Aorta (tissue), 5 donors: Measurements from ENCODE around the gene TFAP2E. TPM values are rescaled to one million over a fixed set of nuclear protein-coding genes. Genes with fewer than 3 reads are reported as not detected.
A peak's percentile ranks its signal among the peaks of the same experiment; 100 is the strongest.

Experiments used
- ATAC-seq: fragments of 200-7000 bp; cut with Tn5 transposase; one replicate; pipeline ENCODE4 v1.9.1; 2022; ENCODE audit warnings: moderate library complexity; ENCODE audit not compliant: low FRiP score
- DNase-seq, 2 donors: peaks; one replicate each; pipeline ENCODE4 v3.0.0-alpha.2; 2020
- H3K27ac ChIP-seq, 2 donors: one replicate each; pipeline ENCODE4 v1.5.1; 2013; ENCODE audit warnings: low read length in 2 of 2, mild to moderate bottlenecking in 2 of 2, moderate library complexity in 2 of 2, control low read depth in 1 of 2, inconsistent platforms in 1 of 2, low read depth in 1 of 2
- H3K27me3 ChIP-seq, 2 donors: one replicate each; pipeline ENCODE4 v1.6.1; 2013; ENCODE audit warnings: control low read depth in 1 of 2, low read length in 1 of 2, mild to moderate bottlenecking in 1 of 2, moderate library complexity in 1 of 2; ENCODE audit not compliant: insufficient read depth in 2 of 2, control insufficient read depth in 1 of 2
- H3K36me3 ChIP-seq, 2 donors: one replicate each; pipeline ENCODE4 v1.6.1; 2013; ENCODE audit warnings: control low read depth in 1 of 2, low read length in 1 of 2, mild to moderate bottlenecking in 1 of 2; ENCODE audit not compliant: insufficient read depth in 2 of 2, control insufficient read depth in 1 of 2
- H3K4me1 ChIP-seq, 2 donors: one replicate each; pipeline ENCODE4 v1.6.1; 2013; ENCODE audit warnings: low read length in 2 of 2, control low read depth in 1 of 2, mild to moderate bottlenecking in 1 of 2, moderate library complexity in 1 of 2; ENCODE audit not compliant: insufficient read depth in 2 of 2, control insufficient read depth in 1 of 2
- H3K4me3 ChIP-seq, 2 donors: one replicate each; pipeline ENCODE4 v1.5.1; 2013; ENCODE audit warnings: low read length in 2 of 2, control low read depth in 1 of 2, mild to moderate bottlenecking in 1 of 2
- H3K9me3 ChIP-seq: one replicate; pipeline ENCODE4 v1.6.1; 2013; ENCODE audit warnings: mild to moderate bottlenecking, low read length; ENCODE audit not compliant: control insufficient read depth
- WGBS, 2 donors: extraction: QIAGEN DNeasy Blood & Tissue Kit; methylation state at CpG; one replicate each; pipeline ENCODE4 v1.1.7; 2013; 5-methylcytosine and 5-hydroxymethylcytosine counted together
- intact Hi-C, 2 donors: fragments of 100-400 bp; cut with DNase I; formaldehyde crosslinking; loops; one replicate each; pipeline versions ENCODE4 v1.14.2 to v1.15.0; 2022
- long read RNA-seq, 2 donors: library from polyadenylated mRNA; unstranded; transcript quantifications; one replicate each; pipeline ENCODE4 v2.0.0, GENCODE V29; 2020 to 2021
- polyA plus RNA-seq, 2 donors: library from polyadenylated mRNA; stranded (reverse); fragments of 200-250 nt; gene quantifications; one replicate each; pipeline ENCODE4 v1.2.3, GENCODE V29; 2013
- total RNA-seq, 2 donors: library from RNA; stranded (reverse); fragmentation: NEBNext Ultra II Directional; extraction: Animal tissue kit (Norgen Biotek cat#: 25700); gene quantifications; one replicate each; pipeline ENCODE4 v1.2.1, GENCODE V29; 2021
- donor health status: healthy with polysubstance abuse.
- donor health status: Bipolar disorder and iron deficiency.
- donor health status: DM: no; HTN: no; CAD: no.
- donor health status: DM: no; HTN: no; CAD: no.
- donor health status: DM: yes; HTN: yes; CAD: no.

Gene TFAP2E
- total RNA-seq (1 to 10 TPM in 1 of 2 donors, under 1 TPM in 1; 0.71 to 1.0 TPM), polyA plus RNA-seq (1 to 10 TPM in 1 of 2 donors, not detected in 1; 1.1 TPM)
- long read RNA-seq, donor 1, result 0 reads
- long read RNA-seq, donor 2, partial matches to known transcripts, result 0 of 6 reads
- long read RNA-seq, donor 2, other reads (novel, unspliced or antisense), result 4 of 6 reads

GRCh38 chr1:35573198-35574124 is at the start of gene TFAP2E:
Gene TFAP2E (plus strand): TSS chr1:35573314. CDS start chr1:35573578, 264 bp downstream.
- ATAC-seq, result peak; percentile 2
- H3K27ac ChIP-seq, result no peak within 1 kb of the TSS
- H3K4me3 ChIP-seq, result peak within 1 kb of the TSS in 1 of 2 donors; percentile 10
- H3K4me1 ChIP-seq, result no peaks in the 10 kb centered on the region
- intact Hi-C loops, result no loop called here
- H3K9me3 ChIP-seq, result no peaks in the 10 kb centered on the region
- H3K36me3 ChIP-seq, result no peaks in the 10 kb centered on the region
- peak; percentile 61 to 86 for DNase-seq
- WGBS, 2 donors, result 9% methylated on average over 82 to 95 of the region's 95 CpGs
- H3K27me3 ChIP-seq, result no peaks in the 10 kb centered on the region

GRCh38 chr1:35524106-35524505 is 49.0 kb upstream of the TFAP2E start:
- intact Hi-C loops, result no loop called here
- H3K4me1 ChIP-seq, result no peaks in the 10 kb centered on the region
- H3K27ac ChIP-seq, result no peak overlapping the region
- no peaks in the 10 kb centered on the region for H3K36me3 ChIP-seq
- H3K4me3 ChIP-seq, result no peak overlapping the region
- no peaks in the 10 kb centered on the region for H3K27me3 ChIP-seq
- DNase-seq, result no peak
- no peaks in the 10 kb centered on the region for H3K9me3 ChIP-seq
- no peak for ATAC-seq
- 82 to 83% methylated on average over 2 of the region's 2 CpGs for WGBS, 2 donors

DNA sequence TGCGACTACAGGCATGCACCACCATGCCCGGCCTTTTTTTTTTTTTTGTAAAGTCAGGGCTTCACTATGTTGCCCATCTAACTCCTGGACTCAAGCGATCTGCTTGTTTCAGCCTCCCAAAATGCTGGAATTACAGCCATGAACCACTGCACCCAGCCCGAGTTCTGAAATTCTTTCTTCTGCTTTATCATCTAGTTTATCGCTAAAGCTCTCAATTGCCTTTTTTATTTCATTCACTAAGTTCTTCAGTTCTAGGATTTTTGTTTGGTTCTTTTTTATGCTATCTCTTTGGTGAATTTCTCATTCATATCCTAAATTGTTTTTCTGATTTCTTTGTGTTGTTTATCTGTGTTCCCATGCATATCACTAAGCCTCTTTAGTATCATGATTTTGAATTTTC is 42.9 kb upstream of the TFAP2E start:
- WGBS, 2 donors, result 78 to 79% methylated on average over 5 of the region's 5 CpGs

DNA sequence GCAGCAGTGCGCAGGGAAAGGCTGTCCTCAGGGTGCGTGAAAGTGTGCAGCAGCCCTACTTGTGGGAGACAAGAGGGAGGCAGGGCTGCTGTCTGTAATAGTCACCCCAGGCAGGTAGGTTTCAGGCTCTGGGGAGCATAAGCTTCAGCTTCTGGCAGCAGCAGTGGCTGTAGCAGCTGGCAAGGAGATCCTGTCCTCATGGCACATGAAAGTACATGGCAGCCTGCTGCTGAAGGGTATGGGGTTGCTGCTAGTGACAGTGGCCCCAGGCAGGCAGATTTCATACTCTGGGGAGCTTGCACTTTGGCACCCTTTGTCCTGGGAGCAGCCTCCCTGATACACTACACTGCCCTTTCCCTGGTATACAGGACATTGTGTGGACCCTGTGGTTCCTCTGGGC is 42.2 kb upstream of the TFAP2E start:
- intact Hi-C loops, result loop anchor here in 1 of 2 donors (10.0 kb wide), 1 partner anchor 336 kb away; the partner anchor contains the start of gene SFPQ

More for the DNA sequence above, 42.9 kb upstream of the TFAP2E start:
- Histone ChIP-seq H3K27ac (no peak overlapping the region), H3K36me3 (peaks cover 0 to 3% of the 10 kb centered on the region in 2 donors), H3K27me3 (no peaks in the 10 kb centered on the region), H3K4me1 (peaks cover 2 to 4% of the 10 kb centered on the region in 2 donors), H3K9me3 (no peaks in the 10 kb centered on the region), H3K4me3 (no peak overlapping the region)
- intact Hi-C loops, result loop anchor here in 1 of 2 donors (10.0 kb wide), 1 partner anchor 335 kb away; the partner anchor contains the start of gene SFPQ
- ATAC-seq (no peak), DNase-seq (no peak)

DNA sequence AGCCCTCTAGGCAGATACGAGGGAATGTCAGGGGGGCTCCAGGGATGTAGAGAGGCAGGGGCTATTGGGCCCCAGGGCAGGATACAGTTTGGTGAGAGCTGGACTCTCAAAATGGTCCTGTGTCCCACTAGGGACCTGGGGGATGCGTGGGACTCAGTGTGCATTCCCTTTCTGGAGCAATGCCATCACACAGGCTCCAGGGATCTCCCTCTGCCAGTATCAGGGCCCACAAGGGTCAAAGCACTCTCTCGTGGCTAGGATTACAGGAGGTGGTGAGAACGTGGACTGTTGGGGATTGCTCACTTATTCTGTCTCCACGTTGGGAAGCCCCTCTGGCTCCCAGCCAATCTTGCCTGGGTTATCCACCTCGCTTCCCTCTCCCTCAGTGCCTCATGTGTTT is 41.7 kb upstream of the TFAP2E start:
- DNase-seq (no peak), ATAC-seq (no peak)
- Histone ChIP-seq H3K9me3 (no peaks in the 10 kb centered on the region), H3K27me3 (no peaks in the 10 kb centered on the region), H3K27ac (peak overlapping the region in 1 of 2 donors; percentile 23), H3K4me1 (peaks cover 2 to 4% of the 10 kb centered on the region in 2 donors), H3K36me3 (peaks cover 0 to 3% of the 10 kb centered on the region in 2 donors), H3K4me3 (no peak overlapping the region)
- 80 to 82% methylated on average over 6 of the region's 6 CpGs for WGBS, 2 donors
- intact Hi-C loops, result loop anchor here in 1 of 2 donors (10.0 kb wide), 1 partner anchor 337 kb away; the partner anchor contains the start of gene SFPQ

More for the DNA sequence above, 42.2 kb upstream of the TFAP2E start:
- Histone ChIP-seq H3K9me3 (no peaks in the 10 kb centered on the region), H3K36me3 (peaks cover 0 to 3% of the 10 kb centered on the region in 2 donors), H3K27me3 (no peaks in the 10 kb centered on the region), H3K4me1 (peaks cover 2 to 4% of the 10 kb centered on the region in 2 donors), H3K4me3 (no peak overlapping the region), H3K27ac (no peak overlapping the region)
- 98 to 100% methylated on average over 2 of the region's 2 CpGs for WGBS, 2 donors
- DNase-seq (no peak), ATAC-seq (no peak)

- Histone ChIP-seq H3K9me3 (no peaks in the 10 kb centered on the region), H3K4me1 (peaks cover 2 to 4% of the 10 kb centered on the region in 2 donors), H3K27me3 (no peaks in the 10 kb centered on the region), H3K36me3 (peaks cover 0 to 3% of the 10 kb centered on the region in 2 donors), H3K4me3 (no peak overlapping the region), H3K27ac (peak overlapping the region; percentile 51 to 57)
- WGBS, 2 donors, result 5 to 7% methylated on average over 1 of the region's 1 CpG
- intact Hi-C loops, result loop anchor here in 1 of 2 donors (10.0 kb wide), 1 partner anchor 338 kb away; the partner anchor contains the start of gene SFPQ
- DNase-seq (no peak), ATAC-seq (no peak)
These were observed 40.5 kb upstream of the TFAP2E start for GRCh38 chr1:35532497-35533223.

GRCh38 chr1:35533586-35533985 is 39.5 kb upstream of the TFAP2E start:
- no peaks in the 10 kb centered on the region for H3K9me3 ChIP-seq
- intact Hi-C loops, result loop anchor here in 1 of 2 donors (10.0 kb wide), 1 partner anchor 339 kb away; the partner anchor contains the start of gene SFPQ
- no peak overlapping the region for H3K27ac ChIP-seq
- WGBS, 2 donors, result 3 to 10% methylated on average over 1 of the region's 1 CpG
- peaks cover 2 to 4% of the 10 kb centered on the region in 2 donors for H3K4me1 ChIP-seq
- no peaks in the 10 kb centered on the region for H3K27me3 ChIP-seq
- DNase-seq (no peak), ATAC-seq (no peak)
- no peak overlapping the region for H3K4me3 ChIP-seq
- H3K36me3 ChIP-seq, result peaks cover 0 to 3% of the 10 kb centered on the region in 2 donors

DNA sequence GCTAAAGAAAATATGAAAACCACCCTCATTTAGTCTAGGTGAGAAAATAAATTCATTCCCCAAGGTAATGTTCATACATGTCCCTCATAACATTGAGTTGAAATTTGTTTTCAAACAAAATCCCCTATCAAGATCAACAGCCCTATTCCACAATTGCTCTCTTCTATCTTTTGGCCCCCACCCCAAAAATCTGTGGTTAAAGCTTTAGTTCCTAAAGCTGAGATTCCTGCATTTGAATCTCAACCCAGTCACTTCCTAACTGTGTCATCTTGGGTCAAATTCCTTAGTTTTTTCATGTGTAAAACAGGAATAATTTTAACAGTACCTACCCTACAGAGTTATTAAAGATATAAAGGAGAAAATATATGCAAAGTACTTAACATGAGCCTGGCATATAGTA is 37.9 kb upstream of the TFAP2E start:
- H3K9me3 ChIP-seq, result no peaks in the 10 kb centered on the region
- DNase-seq (no peak), ATAC-seq (no peak)
- no peak overlapping the region for H3K27ac ChIP-seq
- intact Hi-C loops, result loop anchor here in 1 of 2 donors (10.0 kb wide), 1 partner anchor 340 kb away; the partner anchor contains the start of gene SFPQ
- peaks cover 6 to 13% of the 10 kb centered on the region in 2 donors for H3K4me1 ChIP-seq
- no peaks in the 10 kb centered on the region for H3K27me3 ChIP-seq
- H3K4me3 ChIP-seq, result no peak overlapping the region
- H3K36me3 ChIP-seq, result peaks cover 0 to 3% of the 10 kb centered on the region in 2 donors
